Peyer's patch (tissue), 4 donors: ENCODE measurements around the gene VWF.

Experiments
- CTCF ChIP-seq, 6 experiments: fragments of 450-650 bp in 4 of 6; fragments of 200-600 bp in 2 of 6; sonication (generic) in 1 of 6; IDR thresholded peaks; one replicate each; pipeline ENCODE4 v1.5.1; 2017 to 2019; ENCODE audit warnings: antibody characterized with exemption in 6 of 6, mild to moderate bottlenecking in 3 of 6, moderate library complexity in 1 of 6
- POLR2A ChIP-seq, 2 donors: fragments of 450-650 bp; IDR thresholded peaks; one replicate each; pipeline ENCODE4 v1.5.1; 2017; ENCODE audit warnings: antibody characterized with exemption in 2 of 2, mild to moderate bottlenecking in 2 of 2, moderate library complexity in 2 of 2

DNA sequence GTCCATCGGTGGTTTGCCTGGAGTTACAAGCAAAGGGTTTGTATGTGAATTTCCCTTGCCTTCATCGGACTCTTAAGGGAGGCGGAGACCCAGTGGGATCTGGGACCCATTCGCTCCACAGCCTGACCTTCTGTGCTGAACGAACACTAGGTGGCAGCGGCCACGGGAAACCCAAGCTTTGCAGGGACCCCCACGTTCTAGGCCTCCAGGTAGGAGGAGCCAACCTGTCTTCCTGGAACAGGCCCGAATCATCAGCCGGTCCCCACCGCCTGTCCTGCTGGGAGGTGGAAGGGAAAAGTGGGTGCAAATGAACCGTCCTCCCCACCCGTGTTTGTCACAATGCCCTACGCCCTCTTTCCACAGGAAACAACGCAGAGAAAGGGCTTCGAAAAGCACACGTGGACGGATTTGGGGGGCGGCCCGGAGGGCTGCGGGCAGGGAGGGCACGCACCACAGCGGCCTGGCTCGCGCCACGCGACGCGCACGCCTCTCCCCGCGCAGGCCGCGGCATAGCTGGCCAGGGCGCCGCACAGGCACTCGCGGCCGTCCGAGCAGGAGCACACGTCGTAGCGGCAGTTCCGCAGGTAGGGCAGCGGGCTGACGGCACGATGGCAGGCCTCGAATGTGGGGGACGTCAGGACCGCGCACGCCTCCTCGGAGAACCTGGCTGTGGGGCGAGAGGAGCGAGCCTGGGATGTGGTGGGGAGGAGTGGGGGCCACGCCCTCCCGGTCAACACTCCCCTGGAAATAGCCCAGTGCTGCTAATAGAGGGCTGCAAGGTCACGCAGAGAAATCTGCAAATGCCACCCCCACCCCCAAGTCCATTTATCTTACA is 67.8 kb downstream of the VWF start:
- TF ChIP-seq CTCF (IDR thresholded peaks at IDR 0.05) (peak in 4 of 6 experiments; percentile 21 to 36 (median 32)), POLR2A (IDR thresholded peaks at IDR 0.05) (no peak)
